ENCODE results near the gene SRCAP.

The SRCAP gene

DNA sequence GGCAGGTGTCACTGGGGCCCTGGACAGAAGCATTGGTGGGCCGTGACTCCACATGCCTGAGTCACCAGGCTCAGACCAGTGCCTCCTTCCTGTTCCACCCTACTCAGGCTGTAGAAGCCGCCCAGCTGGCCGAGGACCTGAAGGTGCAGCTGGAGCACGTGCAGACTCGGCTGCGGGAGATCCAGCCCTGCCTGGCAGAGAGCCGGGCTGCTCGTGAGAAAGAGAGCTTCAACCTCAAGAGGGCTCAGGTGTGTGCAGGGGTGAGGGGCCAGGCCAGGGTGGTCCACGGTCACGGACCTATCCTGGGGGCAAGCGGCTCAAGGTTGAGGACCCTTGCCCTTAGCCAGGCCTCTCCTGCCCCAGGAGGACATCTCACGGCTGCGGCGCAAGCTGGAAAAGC lies 72.8 kb downstream of the SRCAP start:
- Histone ChIP-seq H3K4me1 (peaks cover 0 to 23% (median 13%) of the 10 kb centered on the region in 4 donors), H3K4me3 (no peak overlapping the region), H3K27me3 (no peaks in the 10 kb centered on the region), H3K9me3 (no peaks in the 10 kb centered on the region), H3K36me3 (peaks cover 68 to 78% (median 69%) of the 10 kb centered on the region in 3 donors), H3K27ac (no peak overlapping the region)
- TF ChIP-seq, protein P1, sequence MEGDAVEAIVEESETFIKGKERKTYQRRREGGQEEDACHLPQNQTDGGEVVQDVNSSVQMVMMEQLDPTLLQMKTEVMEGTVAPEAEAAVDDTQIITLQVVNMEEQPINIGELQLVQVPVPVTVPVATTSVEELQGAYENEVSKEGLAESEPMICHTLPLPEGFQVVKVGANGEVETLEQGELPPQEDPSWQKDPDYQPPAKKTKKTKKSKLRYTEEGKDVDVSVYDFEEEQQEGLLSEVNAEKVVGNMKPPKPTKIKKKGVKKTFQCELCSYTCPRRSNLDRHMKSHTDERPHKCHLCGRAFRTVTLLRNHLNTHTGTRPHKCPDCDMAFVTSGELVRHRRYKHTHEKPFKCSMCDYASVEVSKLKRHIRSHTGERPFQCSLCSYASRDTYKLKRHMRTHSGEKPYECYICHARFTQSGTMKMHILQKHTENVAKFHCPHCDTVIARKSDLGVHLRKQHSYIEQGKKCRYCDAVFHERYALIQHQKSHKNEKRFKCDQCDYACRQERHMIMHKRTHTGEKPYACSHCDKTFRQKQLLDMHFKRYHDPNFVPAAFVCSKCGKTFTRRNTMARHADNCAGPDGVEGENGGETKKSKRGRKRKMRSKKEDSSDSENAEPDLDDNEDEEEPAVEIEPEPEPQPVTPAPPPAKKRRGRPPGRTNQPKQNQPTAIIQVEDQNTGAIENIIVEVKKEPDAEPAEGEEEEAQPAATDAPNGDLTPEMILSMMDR (IDR thresholded peaks at IDR 0.05) = no peak
- DNase-seq = no peak
- intact Hi-C loops (cut with DNase I; ENCODE audit: low total_unique reads) = loop anchor here (2.0 kb wide), 1 partner anchor 73 kb away; no protein-coding TSS in a partner anchor

DNA sequence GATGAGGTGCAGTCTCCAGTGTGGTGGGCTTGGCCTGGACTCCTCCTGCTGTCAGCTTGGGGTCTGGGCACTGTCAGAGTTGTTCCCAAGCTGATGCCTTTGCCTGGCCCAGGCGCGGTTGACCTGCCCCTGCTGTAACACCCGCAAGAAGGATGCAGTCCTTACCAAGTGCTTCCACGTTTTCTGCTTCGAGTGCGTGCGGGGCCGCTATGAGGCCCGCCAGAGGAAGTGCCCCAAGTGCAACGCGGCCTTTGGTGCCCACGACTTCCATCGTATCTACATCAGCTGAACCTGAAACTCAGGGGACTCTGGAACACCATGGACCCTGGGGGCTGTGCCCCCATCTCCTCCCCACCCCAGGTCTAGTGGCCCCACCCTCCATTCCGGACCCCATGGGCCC lies 74.9 kb downstream of the SRCAP start:
- TF ChIP-seq, protein P1 (IDR thresholded peaks at IDR 0.05) = no peak
- no peak overlapping the region for H3K27ac ChIP-seq
- H3K4me3 ChIP-seq = no peak overlapping the region
- no peaks in the 10 kb centered on the region for H3K9me3 ChIP-seq
- no peak for DNase-seq
- intact Hi-C loops (cut with DNase I; ENCODE audit: low total_unique reads) = no loop called here
- H3K27me3 ChIP-seq = no peaks in the 10 kb centered on the region
- peaks cover 0 to 28% (median 14%) of the 10 kb centered on the region in 4 donors for H3K4me1 ChIP-seq
- H3K36me3 ChIP-seq = peaks cover 48 to 57% (median 50%) of the 10 kb centered on the region in 3 donors

GRCh38 chr16:30774367-30775130 lies 75.6 kb downstream of the SRCAP start:
- H3K27me3 ChIP-seq = no peaks in the 10 kb centered on the region
- TF ChIP-seq, protein P1 (IDR thresholded peaks at IDR 0.05) = no peak
- peak overlapping the region; percentile 74 to 77 for H3K4me3 ChIP-seq
- peaks cover 0 to 28% (median 14%) of the 10 kb centered on the region in 4 donors for H3K4me1 ChIP-seq
- peak overlapping the region; percentile 82 to 83 for H3K27ac ChIP-seq
- peaks cover 41 to 50% (median 43%) of the 10 kb centered on the region in 3 donors for H3K36me3 ChIP-seq
- no peaks in the 10 kb centered on the region for H3K9me3 ChIP-seq
- intact Hi-C loops (cut with DNase I; ENCODE audit: low total_unique reads) = no loop called here
- DNase-seq = no peak

DNA sequence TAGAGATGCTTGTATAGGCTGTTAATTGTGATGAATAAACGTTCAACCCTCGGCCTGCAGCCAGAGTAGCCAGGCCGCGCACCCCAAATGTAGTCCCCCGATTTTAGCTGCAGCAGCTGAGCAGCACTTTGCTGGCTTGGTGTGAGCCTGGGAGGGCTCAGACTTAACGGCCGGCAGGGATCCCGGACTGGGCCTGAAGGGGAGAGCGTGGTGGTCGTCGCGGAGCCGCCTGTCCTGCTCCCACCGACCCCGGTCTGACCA lies 76.1 kb downstream of the SRCAP start:
- Histone ChIP-seq H3K4me3 (peak overlapping the region; percentile 74 to 77), H3K36me3 (peaks cover 36 to 48% (median 38%) of the 10 kb centered on the region in 3 donors), H3K9me3 (no peaks in the 10 kb centered on the region), H3K27me3 (no peaks in the 10 kb centered on the region), H3K27ac (peak overlapping the region; percentile 82 to 83), H3K4me1 (peaks cover 0 to 28% (median 14%) of the 10 kb centered on the region in 4 donors)
- TF ChIP-seq, protein P1 (IDR thresholded peaks at IDR 0.05) = no peak
- intact Hi-C loops (cut with DNase I; ENCODE audit: low total_unique reads) = no loop called here
- DNase-seq = no peak

DNA sequence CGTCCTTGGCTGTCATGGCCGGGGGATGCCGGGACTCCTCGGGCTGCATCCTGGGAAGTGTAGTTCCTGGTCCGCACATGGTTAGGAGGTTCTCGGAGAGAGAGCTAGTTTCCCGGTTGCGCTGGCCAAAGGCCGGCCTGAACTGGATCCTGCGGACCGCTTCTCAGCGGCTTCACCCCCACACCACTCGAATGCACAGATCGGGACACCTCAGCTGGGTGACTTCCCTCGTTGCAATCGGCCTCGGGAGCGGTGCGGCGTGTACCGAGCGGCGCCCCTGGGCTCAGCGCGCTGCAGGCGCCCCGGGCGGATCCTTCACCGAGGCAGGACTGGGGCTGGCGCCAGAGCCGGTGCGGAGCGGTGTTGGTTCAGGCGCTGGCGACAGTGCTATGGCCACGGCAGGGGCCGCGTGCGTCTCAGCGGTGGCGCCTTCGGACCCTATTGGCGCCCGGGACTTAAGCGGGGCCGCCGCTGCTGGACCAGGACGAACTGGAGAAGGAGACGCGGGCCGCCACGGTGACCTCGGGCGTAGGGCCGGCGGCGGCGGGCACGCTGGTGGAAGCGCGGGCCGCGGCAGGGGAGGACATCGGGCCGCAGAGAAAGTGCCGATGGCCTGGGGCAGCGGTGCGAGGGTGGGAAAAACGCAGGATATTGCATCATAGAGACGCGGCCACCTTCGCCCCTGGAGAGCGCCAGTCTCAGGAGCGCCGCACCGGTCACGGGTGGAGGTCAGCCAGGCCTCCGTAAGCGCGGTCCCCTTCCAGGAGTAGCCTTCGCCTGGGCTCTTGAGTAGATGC lies 76.6 kb downstream of the SRCAP start:
- Histone ChIP-seq H3K27ac (peak overlapping the region; percentile 82 to 83), H3K27me3 (no peaks in the 10 kb centered on the region), H3K36me3 (peaks cover 31 to 48% (median 32%) of the 10 kb centered on the region in 3 donors), H3K9me3 (no peaks in the 10 kb centered on the region), H3K4me1 (peaks cover 0 to 28% (median 14%) of the 10 kb centered on the region in 4 donors), H3K4me3 (peak overlapping the region; percentile 74 to 77)
- TF ChIP-seq, protein P1 (IDR thresholded peaks at IDR 0.05) = no peak
- peak; percentile 82 to 89 for DNase-seq
- intact Hi-C loops (cut with DNase I; ENCODE audit: low total_unique reads) = no loop called here

Data from tibial artery (tissue), 4 donors.